Small intestine (tissue), 7 donors: ENCODE results near the gene DHX30. TPM values are rescaled to one million over a fixed set of nuclear protein-coding genes. Genes with fewer than 3 reads are reported as not detected.

ENCODE experiments used
- DNase-seq, 2 donors: peaks; one replicate each; pipeline versions ENCODE4 v3.0.0 to v3.0.0-alpha.2; 2013
- FAIRE-seq: peaks from 2 replicates; lab custom pipeline; 2012; peaks lifted over from hg19 to GRCh38; lab: Jason Lieb, UNC
- H3K27ac ChIP-seq, 3 donors: one replicate each; pipeline ENCODE4 v1.5.1; 2013; ENCODE audit warnings: low read length in 2 of 3, mild to moderate bottlenecking in 2 of 3, control low read depth in 1 of 3, inconsistent platforms in 1 of 3, low read depth in 1 of 3, moderate library complexity in 1 of 3
- H3K27me3 ChIP-seq, 3 donors: one replicate each; pipeline ENCODE4 v1.6.1; 2013; ENCODE audit warnings: low read length in 3 of 3, inconsistent platforms in 1 of 3; ENCODE audit not compliant: control insufficient read depth in 3 of 3, insufficient read depth in 3 of 3
- H3K36me3 ChIP-seq, 3 donors: one replicate each; pipeline ENCODE4 v1.6.1; 2013; ENCODE audit warnings: low read length in 3 of 3, inconsistent platforms in 1 of 3, low read depth in 1 of 3, mild to moderate bottlenecking in 1 of 3, moderate library complexity in 1 of 3; ENCODE audit not compliant: control insufficient read depth in 3 of 3, insufficient read depth in 2 of 3
- H3K4me1 ChIP-seq, 3 donors: one replicate each; pipeline ENCODE4 v1.6.1; 2013; ENCODE audit warnings: low read length in 2 of 3, inconsistent platforms in 1 of 3, low read depth in 1 of 3, mild to moderate bottlenecking in 1 of 3, moderate library complexity in 1 of 3; ENCODE audit not compliant: control insufficient read depth in 3 of 3, insufficient read depth in 2 of 3
- H3K4me3 ChIP-seq, 3 donors: one replicate each; pipeline ENCODE4 v1.5.1; 2013; ENCODE audit warnings: low read length in 3 of 3, control low read depth in 1 of 3, inconsistent platforms in 1 of 3, low read depth in 1 of 3, mild to moderate bottlenecking in 1 of 3, moderate library complexity in 1 of 3
- H3K9me3 ChIP-seq, 2 donors: one replicate each; pipeline ENCODE4 v1.6.1; 2013; ENCODE audit warnings: low read depth in 1 of 2, low read length in 1 of 2; ENCODE audit not compliant: control insufficient read depth in 2 of 2, insufficient read depth in 1 of 2
- WGBS, 3 donors: extraction: QIAGEN DNeasy Blood & Tissue Kit; methylation state at CpG; one replicate each; pipeline ENCODE4 v1.1.7; 2013; 5-methylcytosine and 5-hydroxymethylcytosine counted together
- polyA plus RNA-seq, 4 donors: library from polyadenylated mRNA; stranded (reverse) in 3 of 4; unstranded in 1 of 4; fragments of 200-250 nt in 3 of 4; fragments of 120-200 nt in 1 of 4; gene quantifications; one replicate each; pipeline versions ENCODE4 v1.2.1 to v1.2.3, GENCODE V29; 2013
- donor health status: healthy with polysubstance abuse.
- donor health status: control.
- donor health status: control.
- donor health status: Bipolar disorder and iron deficiency.
- donor health status: healthy.

The DHX30 gene
- polyA plus RNA-seq, 4 donors = 27.7 to 38.9 (median 36.1) TPM

DNA sequence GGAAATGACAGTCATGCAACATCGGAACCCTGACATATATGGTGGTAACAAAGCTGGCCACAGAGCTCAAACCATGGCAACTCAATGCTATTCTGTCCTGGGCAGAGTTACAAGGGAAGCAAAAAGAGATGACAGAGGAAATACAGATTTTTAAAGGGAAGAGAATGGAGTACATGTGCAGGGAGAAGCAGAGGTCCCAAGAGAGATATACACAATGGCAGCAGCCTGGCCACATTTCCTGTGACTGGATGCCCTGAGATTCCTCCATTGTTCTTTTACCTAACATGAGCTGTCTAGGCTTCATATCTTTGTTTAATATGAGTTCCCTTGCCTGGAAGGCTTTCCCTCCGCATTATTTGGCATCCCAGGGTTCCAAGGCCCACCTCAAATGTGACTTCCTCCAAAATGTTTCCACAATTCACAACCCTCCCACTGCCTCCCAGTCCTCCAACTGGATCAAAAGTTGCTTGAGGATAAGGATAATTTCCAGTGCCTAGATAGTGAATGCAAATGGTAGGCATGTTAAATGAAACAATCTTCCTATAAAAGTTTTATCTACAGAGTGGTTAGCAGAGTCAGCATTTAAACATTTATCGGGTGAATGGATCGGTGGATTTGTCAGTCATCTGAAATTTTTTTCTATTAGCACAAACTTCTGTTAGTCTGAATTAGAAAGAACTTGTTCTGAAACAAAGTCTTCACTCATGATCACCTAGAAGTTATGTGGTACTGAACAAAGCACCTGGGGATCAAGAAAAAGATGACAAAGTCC lies 86.2 kb downstream of the DHX30 start:
- H3K36me3 ChIP-seq = peaks cover 0 to 39% (median 4%) of the 10 kb centered on the region in 3 donors
- no peak for FAIRE-seq
- no peak for DNase-seq
- no peak overlapping the region for H3K27ac ChIP-seq
- peaks cover 0 to 9% of the 10 kb centered on the region in 2 donors for H3K9me3 ChIP-seq
- no peaks in the 10 kb centered on the region for H3K27me3 ChIP-seq
- H3K4me3 ChIP-seq = no peak overlapping the region
- WGBS, 3 donors = 90 to 98% (median 98%) methylated on average over 4 of the region's 4 CpGs
- no peaks in the 10 kb centered on the region for H3K4me1 ChIP-seq

DNA sequence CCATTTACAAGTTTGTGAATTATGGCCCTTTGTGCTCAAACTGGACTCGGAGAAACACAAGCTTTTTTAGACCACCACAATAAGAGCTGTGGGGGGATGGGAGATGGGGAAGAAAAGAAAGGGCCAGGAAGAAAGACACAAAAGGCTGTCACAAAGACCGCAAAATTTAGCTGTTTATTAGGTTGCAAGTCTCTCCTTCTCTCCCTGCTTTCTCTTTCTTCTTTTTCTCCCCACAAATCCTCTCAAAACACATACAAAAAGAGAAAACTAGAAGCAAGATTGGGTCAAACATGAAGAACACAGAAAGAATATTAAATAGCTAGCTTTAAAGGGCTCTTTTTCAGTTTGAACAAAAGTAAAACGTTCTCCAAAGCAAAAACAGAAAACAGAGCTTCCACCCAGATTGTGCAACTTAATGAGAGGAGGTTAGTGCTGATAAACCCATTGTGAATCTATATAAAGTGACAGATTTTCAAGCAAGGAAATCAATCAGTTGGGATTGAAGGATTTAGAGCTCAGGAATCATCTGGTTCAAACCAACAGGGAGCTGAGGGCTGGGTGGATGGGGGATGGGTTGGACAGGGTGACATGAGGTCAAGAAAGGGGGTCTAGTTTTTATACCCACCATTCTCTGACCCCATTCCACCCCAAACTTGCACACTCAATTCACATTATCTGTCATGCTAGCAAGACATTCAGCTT lies 87.3 kb downstream of the DHX30 start:
- H3K4me3 ChIP-seq = no peak overlapping the region
- no peaks in the 10 kb centered on the region for H3K27me3 ChIP-seq
- no peak overlapping the region for H3K27ac ChIP-seq
- H3K36me3 ChIP-seq = peaks cover 0 to 37% (median 8%) of the 10 kb centered on the region in 3 donors
- WGBS, 3 donors = 67 to 88% (median 80%) methylated on average over 3 of the region's 3 CpGs
- no peaks in the 10 kb centered on the region for H3K9me3 ChIP-seq
- FAIRE-seq (no peak), DNase-seq (no peak)
- no peaks in the 10 kb centered on the region for H3K4me1 ChIP-seq

DNA sequence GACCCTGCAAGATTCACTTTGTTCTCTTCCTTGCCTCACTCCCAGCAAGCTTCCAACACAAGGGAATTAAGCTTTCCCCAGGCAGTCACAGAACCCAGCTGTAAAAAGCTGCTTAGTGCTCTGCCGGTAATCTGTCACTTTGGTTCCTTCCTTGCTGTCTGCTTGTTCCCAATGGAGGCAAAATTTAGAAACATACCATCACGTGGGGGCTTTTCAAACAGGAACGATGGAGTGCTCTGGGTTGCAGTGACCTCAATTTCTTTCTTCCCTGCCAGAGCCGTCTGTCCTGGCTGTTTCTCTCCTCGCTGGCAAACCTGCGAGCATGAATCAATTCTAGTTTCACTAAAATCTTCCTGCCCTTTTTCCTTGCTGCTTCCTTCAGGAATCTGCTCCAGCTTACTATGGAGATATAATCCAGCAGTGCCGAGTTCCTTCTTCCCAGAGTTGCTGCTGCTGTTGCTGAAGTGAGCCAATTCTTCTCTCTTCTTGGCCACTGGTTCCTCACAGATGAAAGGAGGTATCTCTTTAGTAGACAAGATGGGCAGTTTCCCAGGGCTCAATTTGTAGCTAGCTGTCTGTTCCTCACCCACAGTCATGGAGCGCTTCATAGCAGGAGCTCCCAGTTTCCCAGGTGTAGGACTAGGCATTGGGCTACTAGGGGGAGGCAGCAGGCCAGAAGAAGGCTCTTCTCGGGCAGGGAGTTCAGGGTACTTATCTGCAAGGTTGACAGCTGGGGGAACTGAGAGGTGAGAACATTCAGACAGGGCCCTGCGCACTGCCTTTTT lies 88.1 kb downstream of the DHX30 start:
- Histone ChIP-seq H3K27me3 (no peaks in the 10 kb centered on the region), H3K27ac (peak overlapping the region in 2 of 3 donors; percentile 1 to 50), H3K4me1 (no peaks in the 10 kb centered on the region), H3K36me3 (peaks cover 0 to 33% (median 8%) of the 10 kb centered on the region in 3 donors), H3K4me3 (no peak overlapping the region), H3K9me3 (no peaks in the 10 kb centered on the region)
- DNase-seq (peak in 1 of 2 donors; percentile 10), FAIRE-seq (no peak)
- 65 to 93% (median 83%) methylated on average over 10 of the region's 10 CpGs for WGBS, 3 donors

DNA sequence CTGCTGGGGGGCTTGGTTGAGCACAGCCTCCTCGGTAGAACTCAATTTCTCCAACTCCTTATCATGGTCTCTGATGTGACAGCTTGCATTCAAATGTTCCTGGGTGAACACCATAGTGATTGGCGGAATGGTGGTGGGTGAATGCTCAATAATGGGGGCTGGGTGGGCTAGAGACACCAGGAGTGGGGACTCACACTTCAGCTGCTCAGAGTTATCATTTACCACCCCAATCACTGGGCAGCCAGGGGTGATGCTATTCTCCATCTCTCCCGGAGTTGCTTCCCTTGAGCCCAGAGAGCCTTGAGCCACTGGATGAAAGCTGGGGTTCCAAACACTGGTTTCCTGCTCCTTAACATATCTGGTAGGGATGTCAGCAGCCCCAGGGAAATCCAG lies 88.7 kb downstream of the DHX30 start:
- H3K9me3 ChIP-seq = no peaks in the 10 kb centered on the region
- FAIRE-seq = no peak
- H3K4me3 ChIP-seq = no peak overlapping the region
- H3K4me1 ChIP-seq = no peaks in the 10 kb centered on the region
- DNase-seq = no peak
- peaks cover 0 to 33% (median 8%) of the 10 kb centered on the region in 3 donors for H3K36me3 ChIP-seq
- WGBS, 3 donors = 82 to 95% (median 89%) methylated on average over 3 of the region's 3 CpGs
- H3K27me3 ChIP-seq = no peaks in the 10 kb centered on the region
- H3K27ac ChIP-seq = peak overlapping the region in 2 of 3 donors; percentile 1 to 50

DNA sequence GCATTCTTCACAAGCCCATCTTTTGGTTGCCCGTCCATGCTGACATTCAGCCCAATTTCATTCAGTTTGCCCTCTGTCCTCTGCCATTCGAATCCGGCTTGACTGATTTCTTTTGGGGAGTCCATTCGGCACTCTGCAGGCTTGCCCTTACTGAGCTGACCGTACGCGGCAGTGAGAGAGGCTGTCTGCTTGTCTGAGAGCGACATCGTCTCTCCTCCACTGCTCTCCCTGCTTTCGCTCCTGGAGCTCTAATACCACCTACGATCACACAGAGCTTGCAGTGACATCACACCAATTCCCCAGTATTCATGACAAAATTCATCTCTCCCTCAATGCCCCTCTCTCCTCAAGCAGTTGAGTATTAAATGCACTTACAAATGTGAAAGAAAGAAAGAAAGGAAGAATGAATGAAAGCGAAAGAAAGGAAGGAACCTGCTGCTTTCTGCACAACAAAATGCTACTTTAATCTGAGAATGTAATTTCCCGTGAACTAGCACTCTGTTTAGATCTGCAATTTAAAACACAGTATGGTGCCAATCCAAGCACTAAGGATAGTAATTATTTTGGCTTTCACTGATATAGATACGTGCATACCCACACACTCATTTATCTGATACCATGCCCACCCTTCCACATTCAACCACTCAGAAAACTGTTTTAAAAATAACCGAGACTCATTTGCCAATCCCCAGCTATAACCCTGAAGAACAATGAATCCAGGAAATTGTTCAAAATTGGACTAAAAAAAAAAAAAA lies 89.5 kb downstream of the DHX30 start:
- no peak overlapping the region for H3K27ac ChIP-seq
- WGBS, 3 donors = 92 to 97% (median 96%) methylated on average over 15 of the region's 15 CpGs

DNA sequence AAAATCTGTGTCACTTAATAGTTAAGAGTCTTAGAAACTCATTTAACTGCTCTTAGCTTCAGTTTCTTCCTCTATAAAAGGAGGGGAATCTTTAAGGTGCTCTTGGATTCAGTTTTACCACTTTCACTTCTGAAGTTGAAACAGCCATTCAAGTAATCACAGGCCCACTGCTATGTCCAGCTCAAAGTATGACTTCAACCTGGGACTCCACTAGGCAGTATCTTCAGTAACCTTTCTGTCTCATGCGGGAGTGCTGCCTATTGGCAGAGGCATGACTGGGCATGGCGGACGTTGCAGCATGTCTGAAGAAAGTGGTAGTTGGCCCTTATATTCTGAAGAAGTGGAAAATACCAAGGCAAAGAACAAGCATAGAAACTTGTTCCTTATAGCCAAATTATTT lies 92.3 kb downstream of the DHX30 start:
- Histone ChIP-seq H3K36me3 (peaks cover 2 to 29% (median 8%) of the 10 kb centered on the region in 3 donors), H3K4me3 (no peak overlapping the region), H3K27me3 (no peaks in the 10 kb centered on the region), H3K9me3 (no peaks in the 10 kb centered on the region), H3K4me1 (no peaks in the 10 kb centered on the region), H3K27ac (no peak overlapping the region)
- DNase-seq = no peak
- FAIRE-seq = no peak
- WGBS, 3 donors = 94 to 98% (median 97%) methylated on average over 3 of the region's 3 CpGs

More for the DNA sequence above, 89.5 kb downstream of the DHX30 start:
- Histone ChIP-seq H3K9me3 (no peaks in the 10 kb centered on the region), H3K27me3 (no peaks in the 10 kb centered on the region), H3K4me1 (no peaks in the 10 kb centered on the region), H3K36me3 (peaks cover 0 to 32% (median 8%) of the 10 kb centered on the region in 3 donors), H3K4me3 (no peak overlapping the region)
- no peak for FAIRE-seq
- no peak for DNase-seq

DNA sequence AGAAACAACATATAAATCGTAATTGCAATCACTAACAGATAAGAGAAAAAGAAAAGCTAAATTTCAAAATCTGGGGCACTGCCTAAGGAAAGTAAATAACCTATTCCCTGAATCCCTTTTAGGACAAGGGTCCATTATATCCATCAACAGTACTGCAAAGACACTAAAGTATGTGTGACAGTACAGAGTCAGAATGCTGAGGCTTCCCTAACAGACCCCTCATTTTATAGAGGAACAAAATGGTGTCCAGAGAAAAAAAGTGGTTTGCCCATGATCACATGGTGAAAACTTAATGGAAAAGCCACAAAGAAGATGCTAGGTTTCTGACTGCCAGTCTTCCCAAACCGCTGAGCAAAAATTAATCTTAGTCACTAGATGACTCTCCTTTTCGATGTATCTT lies 93.8 kb downstream of the DHX30 start:
- H3K9me3 ChIP-seq = no peaks in the 10 kb centered on the region
- no peaks in the 10 kb centered on the region for H3K4me1 ChIP-seq
- no peak for DNase-seq
- no peak for FAIRE-seq
- H3K27ac ChIP-seq = no peak overlapping the region
- no peak overlapping the region for H3K4me3 ChIP-seq
- H3K27me3 ChIP-seq = no peaks in the 10 kb centered on the region
- WGBS, 3 donors = 89 to 96% (median 92%) methylated on average over 3 of the region's 3 CpGs
- H3K36me3 ChIP-seq = peaks cover 2 to 17% (median 10%) of the 10 kb centered on the region in 3 donors
